Ovary (tissue), 3 donors: Measurements from ENCODE around the gene CMBL.

Experiments used
- POLR2A ChIP-seq: fragments of 450-650 bp; IDR thresholded peaks from one replicate; pipeline ENCODE4 v1.6.1; 2017; ENCODE audit warnings: antibody characterized with exemption, mild to moderate bottlenecking, moderate library complexity
- TF ChIP-seq, protein P1 (sequence below), 3 donors: fragments of 450-650 bp in 2 of 3; fragments of 200-600 bp in 1 of 3; IDR thresholded peaks; one replicate each; pipeline versions ENCODE4 v1.5.1 to v1.8.0; 2016 to 2022; ENCODE audit warnings: antibody characterized with exemption in 3 of 3, mild to moderate bottlenecking in 1 of 3
- donor health status: DM: no; HTN: no; CAD: no.

DNA sequence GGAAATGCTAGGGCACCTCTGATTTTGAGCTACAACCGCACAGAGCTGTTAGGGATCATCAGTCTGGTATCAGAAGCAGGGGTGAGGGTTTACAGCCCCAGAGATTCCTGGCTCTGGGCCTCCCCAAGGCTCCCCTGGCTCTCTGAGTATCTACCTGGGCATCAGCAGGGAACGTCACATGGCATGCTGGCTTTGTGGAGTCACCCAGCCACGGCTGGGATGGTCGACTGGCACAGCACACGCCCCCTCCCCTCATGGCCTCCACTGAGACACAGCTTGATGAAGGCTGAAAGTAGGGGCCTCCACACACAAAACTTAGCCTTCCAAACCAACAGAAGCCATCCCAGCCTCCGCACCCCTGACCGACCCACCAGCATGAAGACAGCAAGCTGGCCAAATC lies 74.7 kb downstream of the CMBL start:
- TF ChIP-seq, protein P1, sequence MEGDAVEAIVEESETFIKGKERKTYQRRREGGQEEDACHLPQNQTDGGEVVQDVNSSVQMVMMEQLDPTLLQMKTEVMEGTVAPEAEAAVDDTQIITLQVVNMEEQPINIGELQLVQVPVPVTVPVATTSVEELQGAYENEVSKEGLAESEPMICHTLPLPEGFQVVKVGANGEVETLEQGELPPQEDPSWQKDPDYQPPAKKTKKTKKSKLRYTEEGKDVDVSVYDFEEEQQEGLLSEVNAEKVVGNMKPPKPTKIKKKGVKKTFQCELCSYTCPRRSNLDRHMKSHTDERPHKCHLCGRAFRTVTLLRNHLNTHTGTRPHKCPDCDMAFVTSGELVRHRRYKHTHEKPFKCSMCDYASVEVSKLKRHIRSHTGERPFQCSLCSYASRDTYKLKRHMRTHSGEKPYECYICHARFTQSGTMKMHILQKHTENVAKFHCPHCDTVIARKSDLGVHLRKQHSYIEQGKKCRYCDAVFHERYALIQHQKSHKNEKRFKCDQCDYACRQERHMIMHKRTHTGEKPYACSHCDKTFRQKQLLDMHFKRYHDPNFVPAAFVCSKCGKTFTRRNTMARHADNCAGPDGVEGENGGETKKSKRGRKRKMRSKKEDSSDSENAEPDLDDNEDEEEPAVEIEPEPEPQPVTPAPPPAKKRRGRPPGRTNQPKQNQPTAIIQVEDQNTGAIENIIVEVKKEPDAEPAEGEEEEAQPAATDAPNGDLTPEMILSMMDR (IDR thresholded peaks at IDR 0.05) = no peak
- TF ChIP-seq POLR2A = no peak
